ENCODE data around the gene NXF2B. TPM values are rescaled to one million over a fixed set of nuclear protein-coding genes. Genes with fewer than 3 reads are reported as not detected.
"Not testable (repeated sequence)": the region's sequence is repeated elsewhere in the genome, so short reads cannot be mapped to it uniquely, and the experiment has no call there.

The NXF2B gene, protein sequence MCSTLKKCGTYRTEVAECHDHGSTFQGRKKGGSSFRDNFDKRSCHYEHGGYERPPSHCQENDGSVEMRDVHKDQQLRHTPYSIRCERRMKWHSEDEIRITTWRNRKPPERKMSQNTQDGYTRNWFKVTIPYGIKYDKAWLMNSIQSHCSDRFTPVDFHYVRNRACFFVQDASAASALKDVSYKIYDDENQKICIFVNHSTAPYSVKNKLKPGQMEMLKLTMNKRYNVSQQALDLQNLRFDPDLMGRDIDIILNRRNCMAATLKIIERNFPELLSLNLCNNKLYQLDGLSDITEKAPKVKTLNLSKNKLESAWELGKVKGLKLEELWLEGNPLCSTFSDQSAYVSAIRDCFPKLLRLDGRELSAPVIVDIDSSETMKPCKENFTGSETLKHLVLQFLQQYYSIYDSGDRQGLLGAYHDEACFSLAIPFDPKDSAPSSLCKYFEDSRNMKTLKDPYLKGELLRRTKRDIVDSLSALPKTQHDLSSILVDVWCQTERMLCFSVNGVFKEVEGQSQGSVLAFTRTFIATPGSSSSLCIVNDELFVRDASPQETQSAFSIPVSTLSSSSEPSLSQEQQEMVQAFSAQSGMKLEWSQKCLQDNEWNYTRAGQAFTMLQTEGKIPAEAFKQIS
- total RNA-seq (not detected), total RNA-seq (0 reads per million in 29 experiments)
- not detected for total RNA-seq (2013)

- H3K27me3 ChIP-seq (replicated peaks in 1 of 2; ENCODE audit: control insufficient read depth in 2 of 2, extremely low read depth in 1 of 2, insufficient read depth in 2 of 2, low read length in 1 of 2); POLR2A ChIA-PET; CTCF ChIA-PET; H3K9me3 Mint-ChIP-seq; H3K27ac Mint-ChIP-seq; H3K27me3 Mint-ChIP-seq; H3K27ac ChIP-seq (ENCODE audit: low read length); ATAC-seq (replicated peaks in 1 of 4); H3K36me3 Mint-ChIP-seq; DNase-seq; H3K4me1 Mint-ChIP-seq; H3K4me3 Mint-ChIP-seq; H3K4me1 ChIP-seq (ENCODE audit: control insufficient read depth in 1 of 2, extremely low read depth in 1 of 2, insufficient read depth in 2 of 2, low read length in 2 of 2); H3K9me3 ChIP-seq; H3K36me3 ChIP-seq (ENCODE audit: control insufficient read depth in 2 of 2, extremely low read depth in 1 of 2, insufficient read depth in 1 of 2, low read length in 1 of 2); H3K4me3 ChIP-seq (ENCODE audit: control insufficient read depth in 1 of 2, extremely low read depth in 1 of 2, low read length in 1 of 2): not testable (repeated sequence)
- no CpG with 5 or more reads among the region's 11 CpGs for WGBS (ENCODE audit: insufficient coverage)
Measured at GRCh38 chrX:102439908-102440307, at the start of gene NXF2B. NXF2B (minus strand) TSS chrX:102440008; CDS start chrX:102380036, 59,972 bp downstream.

- H3K27ac ChIP-seq (ENCODE audit: low read length); H3K36me3 ChIP-seq (ENCODE audit: control insufficient read depth in 2 of 2, extremely low read depth in 1 of 2, insufficient read depth in 1 of 2, low read length in 1 of 2); ATAC-seq (replicated peaks in 1 of 4); DNase-seq; H3K36me3 Mint-ChIP-seq; H3K4me1 ChIP-seq (ENCODE audit: control insufficient read depth in 1 of 2, extremely low read depth in 1 of 2, insufficient read depth in 2 of 2, low read length in 2 of 2); H3K27ac Mint-ChIP-seq; H3K4me3 Mint-ChIP-seq; H3K27me3 ChIP-seq (replicated peaks in 1 of 2; ENCODE audit: control insufficient read depth in 2 of 2, extremely low read depth in 1 of 2, insufficient read depth in 2 of 2, low read length in 1 of 2); H3K9me3 ChIP-seq; POLR2A ChIA-PET; H3K4me3 ChIP-seq (ENCODE audit: control insufficient read depth in 1 of 2, extremely low read depth in 1 of 2, low read length in 1 of 2); H3K9me3 Mint-ChIP-seq; H3K4me1 Mint-ChIP-seq; H3K27me3 Mint-ChIP-seq; CTCF ChIA-PET: not testable (repeated sequence)
- no CpG with 5 or more reads among the region's 5 CpGs for WGBS (ENCODE audit: insufficient coverage)
Measured at GRCh38 chrX:102478765-102479164, 39.0 kb upstream of the NXF2B start.

GRCh38 chrX:102471762-102472220 lies 32.0 kb upstream of the NXF2B start, which contains the start of gene TCP11X2:
TCP11X2 (minus strand) TSS chrX:102471812.
- H3K4me1 ChIP-seq (ENCODE audit: control insufficient read depth in 1 of 2, extremely low read depth in 1 of 2, insufficient read depth in 2 of 2, low read length in 2 of 2); DNase-seq; H3K27me3 Mint-ChIP-seq; H3K36me3 Mint-ChIP-seq; ATAC-seq (replicated peaks in 1 of 4); H3K4me3 Mint-ChIP-seq; H3K27me3 ChIP-seq (replicated peaks in 1 of 2; ENCODE audit: control insufficient read depth in 2 of 2, extremely low read depth in 1 of 2, insufficient read depth in 2 of 2, low read length in 1 of 2); H3K36me3 ChIP-seq (ENCODE audit: control insufficient read depth in 2 of 2, extremely low read depth in 1 of 2, insufficient read depth in 1 of 2, low read length in 1 of 2); H3K4me1 Mint-ChIP-seq; POLR2A ChIA-PET; H3K9me3 Mint-ChIP-seq; H3K9me3 ChIP-seq; CTCF ChIA-PET; H3K27ac ChIP-seq (ENCODE audit: low read length); H3K27ac Mint-ChIP-seq; H3K4me3 ChIP-seq (ENCODE audit: control insufficient read depth in 1 of 2, extremely low read depth in 1 of 2, low read length in 1 of 2): not testable (repeated sequence)
- WGBS (ENCODE audit: insufficient coverage): no CpG with 5 or more reads among the region's 17 CpGs

DNA sequence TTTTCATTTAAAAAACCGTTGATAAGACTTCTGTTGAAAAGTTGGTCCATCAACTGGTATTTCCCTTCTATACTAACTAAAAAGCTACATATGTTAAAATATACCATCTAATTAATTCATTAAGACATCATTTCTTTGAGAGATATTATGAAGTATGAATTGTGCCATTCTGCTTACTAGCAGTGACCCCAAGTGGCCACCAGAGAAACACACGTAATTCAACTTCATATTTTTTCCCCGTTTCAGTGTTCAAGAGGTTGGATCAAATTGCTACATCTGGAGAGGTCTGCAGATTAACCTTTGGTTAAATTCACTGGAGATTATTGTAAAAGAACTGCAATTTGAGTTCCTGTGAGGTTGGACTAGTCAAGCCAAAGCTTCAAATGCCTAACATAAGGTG lies 30.4 kb upstream of the NXF2B start:
- H3K4me1 Mint-ChIP-seq; POLR2A ChIA-PET; H3K4me3 ChIP-seq (ENCODE audit: control insufficient read depth in 1 of 2, extremely low read depth in 1 of 2, low read length in 1 of 2); H3K9me3 Mint-ChIP-seq; H3K36me3 Mint-ChIP-seq; DNase-seq; H3K4me1 ChIP-seq (ENCODE audit: control insufficient read depth in 1 of 2, extremely low read depth in 1 of 2, insufficient read depth in 2 of 2, low read length in 2 of 2); H3K27ac Mint-ChIP-seq; H3K36me3 ChIP-seq (ENCODE audit: control insufficient read depth in 2 of 2, extremely low read depth in 1 of 2, insufficient read depth in 1 of 2, low read length in 1 of 2); H3K4me3 Mint-ChIP-seq; H3K9me3 ChIP-seq; CTCF ChIA-PET; H3K27me3 ChIP-seq (replicated peaks in 1 of 2; ENCODE audit: control insufficient read depth in 2 of 2, extremely low read depth in 1 of 2, insufficient read depth in 2 of 2, low read length in 1 of 2); H3K27ac ChIP-seq (ENCODE audit: low read length); H3K27me3 Mint-ChIP-seq; ATAC-seq (replicated peaks in 1 of 4): not testable (repeated sequence)
- WGBS (ENCODE audit: insufficient coverage): no CpG with 5 or more reads among the region's 3 CpGs

- H3K27me3 ChIP-seq (replicated peaks in 1 of 2; ENCODE audit: control insufficient read depth in 2 of 2, extremely low read depth in 1 of 2, insufficient read depth in 2 of 2, low read length in 1 of 2); H3K27me3 Mint-ChIP-seq; H3K4me1 ChIP-seq (ENCODE audit: control insufficient read depth in 1 of 2, extremely low read depth in 1 of 2, insufficient read depth in 2 of 2, low read length in 2 of 2); H3K27ac ChIP-seq (ENCODE audit: low read length); H3K9me3 Mint-ChIP-seq; CTCF ChIA-PET; H3K4me3 ChIP-seq (ENCODE audit: control insufficient read depth in 1 of 2, extremely low read depth in 1 of 2, low read length in 1 of 2); DNase-seq; H3K4me3 Mint-ChIP-seq; POLR2A ChIA-PET; H3K36me3 ChIP-seq (ENCODE audit: control insufficient read depth in 2 of 2, extremely low read depth in 1 of 2, insufficient read depth in 1 of 2, low read length in 1 of 2); ATAC-seq (replicated peaks in 1 of 4); H3K36me3 Mint-ChIP-seq; H3K27ac Mint-ChIP-seq; H3K4me1 Mint-ChIP-seq; H3K9me3 ChIP-seq: not testable (repeated sequence)
- no CpG with 5 or more reads among the region's 4 CpGs for WGBS (ENCODE audit: insufficient coverage)
Measured at GRCh38 chrX:102458615-102459014, 18.8 kb upstream of the NXF2B start.

DNA sequence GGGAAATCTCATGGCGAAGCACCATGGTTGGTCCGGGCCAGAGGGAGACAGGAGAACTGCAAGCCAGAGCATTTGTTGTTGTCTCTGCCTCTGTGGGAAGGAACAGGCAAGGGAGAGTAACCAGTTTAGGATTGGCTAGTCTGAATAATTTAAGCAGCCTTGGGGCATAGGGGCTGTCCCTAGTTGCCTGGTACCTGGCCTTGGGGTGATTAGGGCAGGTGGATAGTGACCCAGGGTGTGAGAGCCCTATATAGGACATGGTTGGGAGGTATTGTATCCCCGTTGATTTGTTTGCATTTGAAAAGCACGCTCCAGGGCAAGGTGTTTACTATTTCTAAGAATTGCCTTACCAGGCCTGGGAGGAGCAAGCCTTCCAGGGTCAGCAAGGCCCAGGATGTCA lies 25.3 kb downstream of the NXF2B start:
- H3K27ac ChIP-seq (ENCODE audit: low read length); H3K4me1 ChIP-seq (ENCODE audit: control insufficient read depth in 1 of 2, extremely low read depth in 1 of 2, insufficient read depth in 2 of 2, low read length in 2 of 2); H3K9me3 Mint-ChIP-seq; H3K36me3 Mint-ChIP-seq; CTCF ChIA-PET; ATAC-seq (replicated peaks in 1 of 4); H3K27me3 ChIP-seq (replicated peaks in 1 of 2; ENCODE audit: control insufficient read depth in 2 of 2, extremely low read depth in 1 of 2, insufficient read depth in 2 of 2, low read length in 1 of 2); H3K4me1 Mint-ChIP-seq; H3K9me3 ChIP-seq; DNase-seq; H3K27me3 Mint-ChIP-seq; H3K4me3 Mint-ChIP-seq; H3K4me3 ChIP-seq (ENCODE audit: control insufficient read depth in 1 of 2, extremely low read depth in 1 of 2, low read length in 1 of 2); H3K27ac Mint-ChIP-seq; POLR2A ChIA-PET; H3K36me3 ChIP-seq (ENCODE audit: control insufficient read depth in 2 of 2, extremely low read depth in 1 of 2, insufficient read depth in 1 of 2, low read length in 1 of 2): not testable (repeated sequence)
- WGBS (ENCODE audit: insufficient coverage): no CpG with 5 or more reads among the region's 4 CpGs

Data from T-cell (primary cell).